Astrocyte of the cerebellum (primary cell): ENCODE results near the gene STRIT1.

Source experiments
- DNase-seq: peaks from one replicate; pipeline ENCODE4 v3.0.0-alpha.2; 2011; ENCODE audit warnings: low read depth
- H3K4me3 ChIP-seq: 2 replicates; pipeline ENCODE4 v1.5.1; 2011; ENCODE audit warnings: mild to moderate bottlenecking, low read depth, low read length, moderate library complexity
- CTCF ChIP-seq: IDR thresholded peaks from 2 replicates; pipeline ENCODE4 v1.5.1; 2012; ENCODE audit warnings: low read length, low read depth, moderate library complexity, mild to moderate bottlenecking; ENCODE audit errors: missing control alignments
- in situ Hi-C: cut with HindIII; loops from 2 replicates; pipeline ENCODE4 v1.10.0; 2017; ENCODE audit warnings: low sequenced_read_pairs

STRIT1 gene

GRCh38 chr3:155262295-155262694 is 31.2 kb downstream of the STRIT1 start:
- DNase-seq = no peak
- H3K4me3 ChIP-seq = no peak overlapping the region
- in situ Hi-C loops = no loop called here
- no peak for TF ChIP-seq CTCF

GRCh38 chr3:155254445-155254844 is 39.0 kb downstream of the STRIT1 start:
- in situ Hi-C loops = no loop called here
- H3K4me3 ChIP-seq = no peak overlapping the region
- no peak for TF ChIP-seq CTCF
- no peak for DNase-seq

- in situ Hi-C loops = no loop called here
- no peak for TF ChIP-seq CTCF
- no peak overlapping the region for H3K4me3 ChIP-seq
- DNase-seq = no peak
These were observed 40.9 kb downstream of the STRIT1 start for GRCh38 chr3:155252535-155252934.

- no peak for TF ChIP-seq CTCF
- H3K4me3 ChIP-seq = no peak overlapping the region
- in situ Hi-C loops = no loop called here
- no peak for DNase-seq
These were observed 41.5 kb downstream of the STRIT1 start for GRCh38 chr3:155252021-155252420.

- in situ Hi-C loops = no loop called here
- DNase-seq = no peak
- no peak for TF ChIP-seq CTCF
- H3K4me3 ChIP-seq = no peak overlapping the region
These were observed 44.8 kb downstream of the STRIT1 start for GRCh38 chr3:155248531-155249187.

- no peak for DNase-seq
- TF ChIP-seq CTCF = no peak
- no peak overlapping the region for H3K4me3 ChIP-seq
- in situ Hi-C loops = no loop called here
These were observed 48.8 kb downstream of the STRIT1 start for GRCh38 chr3:155244699-155245098.

- no peak for DNase-seq
- in situ Hi-C loops = no loop called here
- TF ChIP-seq CTCF = no peak
- H3K4me3 ChIP-seq = no peak overlapping the region
These were observed 49.3 kb downstream of the STRIT1 start for GRCh38 chr3:155244216-155244615.
